ENCODE data around the gene REN.

DNA sequence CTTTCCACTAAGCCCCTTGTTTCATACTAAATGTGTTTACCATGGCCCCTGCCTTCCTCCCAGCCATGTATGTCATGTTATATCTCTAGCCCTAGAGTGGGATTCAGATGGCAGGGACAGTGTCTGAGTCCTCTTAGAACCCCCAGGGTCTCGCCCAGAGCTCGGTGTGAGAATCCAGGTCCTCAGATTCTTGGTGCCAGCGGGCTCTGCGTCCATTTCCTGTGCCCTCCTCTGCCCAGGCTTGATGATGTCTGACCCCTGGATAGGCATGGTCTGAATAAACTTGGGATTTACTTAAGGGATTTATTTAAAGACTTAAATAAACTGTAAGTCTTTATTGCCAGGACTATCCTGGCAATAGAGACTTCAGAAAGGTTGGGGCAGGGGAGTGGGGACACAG lies 36.3 kb upstream of the REN start:
- TF ChIP-seq, protein P1, sequence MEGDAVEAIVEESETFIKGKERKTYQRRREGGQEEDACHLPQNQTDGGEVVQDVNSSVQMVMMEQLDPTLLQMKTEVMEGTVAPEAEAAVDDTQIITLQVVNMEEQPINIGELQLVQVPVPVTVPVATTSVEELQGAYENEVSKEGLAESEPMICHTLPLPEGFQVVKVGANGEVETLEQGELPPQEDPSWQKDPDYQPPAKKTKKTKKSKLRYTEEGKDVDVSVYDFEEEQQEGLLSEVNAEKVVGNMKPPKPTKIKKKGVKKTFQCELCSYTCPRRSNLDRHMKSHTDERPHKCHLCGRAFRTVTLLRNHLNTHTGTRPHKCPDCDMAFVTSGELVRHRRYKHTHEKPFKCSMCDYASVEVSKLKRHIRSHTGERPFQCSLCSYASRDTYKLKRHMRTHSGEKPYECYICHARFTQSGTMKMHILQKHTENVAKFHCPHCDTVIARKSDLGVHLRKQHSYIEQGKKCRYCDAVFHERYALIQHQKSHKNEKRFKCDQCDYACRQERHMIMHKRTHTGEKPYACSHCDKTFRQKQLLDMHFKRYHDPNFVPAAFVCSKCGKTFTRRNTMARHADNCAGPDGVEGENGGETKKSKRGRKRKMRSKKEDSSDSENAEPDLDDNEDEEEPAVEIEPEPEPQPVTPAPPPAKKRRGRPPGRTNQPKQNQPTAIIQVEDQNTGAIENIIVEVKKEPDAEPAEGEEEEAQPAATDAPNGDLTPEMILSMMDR (conservative IDR thresholded peaks at IDR 0.05 in 1 of 2, IDR thresholded peaks at IDR 0.05 in 1 of 2; ENCODE audit: extremely low read depth in 1 of 2, insufficient read depth in 1 of 2, low read depth in 1 of 2, low read length in 2 of 2) = no peak
- TF ChIP-seq EZH2 (IDR thresholded peaks at IDR 0.05; ENCODE audit: borderline replicate concordance, low read length) = no peak

Measured in mammary epithelial cell (primary cell).